GM12873 (cell line): ENCODE measurements around the gene NAT16.

Experiments used
- TF ChIP-seq, protein P1 (sequence below): IDR thresholded peaks from 2 replicates; pipeline ENCODE4 v1.5.1; 2012; ENCODE audit warnings: low read depth, mild to moderate bottlenecking, moderate library complexity, low read length, control low read depth; ENCODE audit not compliant: insufficient read depth; ENCODE audit errors: missing control alignments

Gene NAT16

DNA sequence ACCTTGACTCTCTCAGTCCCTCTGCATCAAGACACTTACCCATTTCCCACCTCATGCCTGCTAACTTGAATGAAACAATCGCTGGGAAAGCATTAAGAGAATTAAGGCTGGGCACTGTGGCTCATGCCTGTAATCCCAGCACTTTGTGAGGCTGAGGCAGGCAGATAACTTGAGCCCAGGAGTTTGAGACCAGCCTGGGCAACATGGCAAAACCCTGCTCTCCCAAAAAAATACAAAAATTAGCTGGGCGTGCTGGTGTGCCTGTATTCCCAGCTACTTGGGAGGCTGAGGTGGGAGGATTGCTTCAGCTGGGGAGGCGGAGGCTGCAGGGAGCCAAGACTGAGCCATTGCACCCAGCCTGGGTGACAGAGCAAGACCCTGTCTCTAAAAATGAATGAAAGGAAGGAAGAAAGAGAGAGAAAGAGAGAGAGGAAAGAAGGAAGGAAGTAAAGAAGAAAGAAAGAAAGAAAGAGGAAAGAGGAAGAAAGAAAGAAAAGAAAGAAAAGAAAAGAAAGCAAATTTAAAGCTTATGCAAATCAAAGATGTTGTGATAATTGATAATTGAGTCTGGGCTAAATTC, 52.5 kb downstream of the NAT16 start:
- TF ChIP-seq, protein P1, sequence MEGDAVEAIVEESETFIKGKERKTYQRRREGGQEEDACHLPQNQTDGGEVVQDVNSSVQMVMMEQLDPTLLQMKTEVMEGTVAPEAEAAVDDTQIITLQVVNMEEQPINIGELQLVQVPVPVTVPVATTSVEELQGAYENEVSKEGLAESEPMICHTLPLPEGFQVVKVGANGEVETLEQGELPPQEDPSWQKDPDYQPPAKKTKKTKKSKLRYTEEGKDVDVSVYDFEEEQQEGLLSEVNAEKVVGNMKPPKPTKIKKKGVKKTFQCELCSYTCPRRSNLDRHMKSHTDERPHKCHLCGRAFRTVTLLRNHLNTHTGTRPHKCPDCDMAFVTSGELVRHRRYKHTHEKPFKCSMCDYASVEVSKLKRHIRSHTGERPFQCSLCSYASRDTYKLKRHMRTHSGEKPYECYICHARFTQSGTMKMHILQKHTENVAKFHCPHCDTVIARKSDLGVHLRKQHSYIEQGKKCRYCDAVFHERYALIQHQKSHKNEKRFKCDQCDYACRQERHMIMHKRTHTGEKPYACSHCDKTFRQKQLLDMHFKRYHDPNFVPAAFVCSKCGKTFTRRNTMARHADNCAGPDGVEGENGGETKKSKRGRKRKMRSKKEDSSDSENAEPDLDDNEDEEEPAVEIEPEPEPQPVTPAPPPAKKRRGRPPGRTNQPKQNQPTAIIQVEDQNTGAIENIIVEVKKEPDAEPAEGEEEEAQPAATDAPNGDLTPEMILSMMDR = no peak

DNA sequence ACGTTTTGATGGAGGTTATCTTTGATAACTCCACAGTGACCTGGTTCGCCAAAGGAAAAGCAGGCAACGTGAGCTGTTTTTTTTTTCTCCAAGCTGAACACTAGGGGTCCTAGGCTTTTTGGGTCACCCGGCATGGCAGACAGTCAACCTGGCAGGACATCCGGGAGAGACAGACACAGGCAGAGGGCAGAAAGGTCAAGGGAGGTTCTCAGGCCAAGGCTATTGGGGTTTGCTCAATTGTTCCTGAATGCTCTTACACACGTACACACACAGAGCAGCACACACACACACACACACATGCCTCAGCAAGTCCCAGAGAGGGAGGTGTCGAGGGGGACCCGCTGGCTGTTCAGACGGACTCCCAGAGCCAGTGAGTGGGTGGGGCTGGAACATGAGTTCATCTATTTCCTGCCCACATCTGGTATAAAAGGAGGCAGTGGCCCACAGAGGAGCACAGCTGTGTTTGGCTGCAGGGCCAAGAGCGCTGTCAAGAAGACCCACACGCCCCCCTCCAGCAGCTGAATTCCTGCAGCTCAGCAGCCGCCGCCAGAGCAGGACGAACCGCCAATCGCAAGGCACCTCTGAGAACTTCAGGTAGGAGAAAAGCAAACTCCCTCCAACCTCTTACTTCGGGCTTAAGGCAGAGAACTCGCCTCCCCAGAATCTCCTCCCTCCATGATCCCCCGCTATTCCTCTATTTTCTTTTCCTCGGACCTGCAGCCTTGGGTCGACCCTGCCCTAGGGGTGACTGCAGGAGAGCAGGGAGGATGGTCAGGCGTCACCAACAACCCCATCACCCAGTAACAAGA, 53.2 kb downstream of the NAT16 start, which contains the start of gene SERPINE1:
Gene SERPINE1 (plus strand): TSS at position 454 of the 809 bp plus-strand sequence. CDS start 1,290 bp downstream, outside the sequence.
- TF ChIP-seq, protein P1 = peak; percentile 44

DNA sequence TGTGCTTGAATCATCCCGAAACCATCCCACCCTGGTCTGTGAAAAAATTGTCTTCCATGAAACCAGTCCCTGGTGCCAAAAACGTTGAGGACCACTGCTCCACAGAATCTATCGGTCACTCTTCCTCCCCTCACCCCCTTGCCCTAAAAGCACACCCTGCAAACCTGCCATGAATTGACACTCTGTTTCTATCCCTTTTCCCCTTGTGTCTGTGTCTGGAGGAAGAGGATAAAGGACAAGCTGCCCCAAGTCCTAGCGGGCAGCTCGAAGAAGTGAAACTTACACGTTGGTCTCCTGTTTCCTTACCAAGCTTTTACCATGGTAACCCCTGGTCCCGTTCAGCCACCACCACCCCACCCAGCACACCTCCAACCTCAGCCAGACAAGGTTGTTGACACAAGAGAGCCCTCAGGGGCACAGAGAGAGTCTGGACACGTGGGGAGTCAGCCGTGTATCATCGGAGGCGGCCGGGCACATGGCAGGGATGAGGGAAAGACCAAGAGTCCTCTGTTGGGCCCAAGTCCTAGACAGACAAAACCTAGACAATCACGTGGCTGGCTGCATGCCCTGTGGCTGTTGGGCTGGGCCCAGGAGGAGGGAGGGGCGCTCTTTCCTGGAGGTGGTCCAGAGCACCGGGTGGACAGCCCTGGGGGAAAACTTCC, 54.0 kb downstream of the NAT16 start:
- TF ChIP-seq, protein P1 = no peak

DNA sequence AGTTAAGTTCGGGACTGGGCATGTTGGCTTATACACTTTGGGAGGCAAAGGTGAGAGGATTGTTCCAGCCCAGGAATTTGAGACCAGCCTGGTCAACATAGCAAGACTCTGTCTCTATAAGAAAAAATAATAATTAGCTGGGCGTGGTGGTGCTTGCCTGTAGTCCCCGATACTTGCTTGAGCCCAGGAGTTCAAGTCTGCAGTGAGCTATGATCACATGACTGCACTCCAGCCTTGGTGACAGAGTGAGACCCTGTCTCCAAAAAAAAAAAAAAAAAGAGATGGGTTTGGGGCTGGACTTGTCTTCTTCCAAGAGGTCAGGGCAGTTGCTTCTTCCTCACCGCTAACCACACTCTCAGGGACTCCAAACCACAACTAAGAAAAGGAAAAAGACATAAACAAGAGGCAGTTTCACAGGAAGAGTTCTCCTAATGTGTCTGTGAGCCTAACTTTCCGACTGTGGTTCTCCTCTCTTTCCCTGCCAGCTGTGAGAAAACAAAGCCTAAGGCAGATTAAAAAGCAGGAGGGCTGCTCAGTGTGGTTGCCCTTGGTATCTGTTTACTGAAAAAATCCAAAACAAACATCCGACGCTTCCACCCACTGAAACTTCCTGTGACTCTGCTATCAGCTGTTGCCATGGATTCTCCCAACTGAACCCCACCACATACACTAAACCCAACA, 55.6 kb downstream of the NAT16 start:
- TF ChIP-seq, protein P1 = no peak

DNA sequence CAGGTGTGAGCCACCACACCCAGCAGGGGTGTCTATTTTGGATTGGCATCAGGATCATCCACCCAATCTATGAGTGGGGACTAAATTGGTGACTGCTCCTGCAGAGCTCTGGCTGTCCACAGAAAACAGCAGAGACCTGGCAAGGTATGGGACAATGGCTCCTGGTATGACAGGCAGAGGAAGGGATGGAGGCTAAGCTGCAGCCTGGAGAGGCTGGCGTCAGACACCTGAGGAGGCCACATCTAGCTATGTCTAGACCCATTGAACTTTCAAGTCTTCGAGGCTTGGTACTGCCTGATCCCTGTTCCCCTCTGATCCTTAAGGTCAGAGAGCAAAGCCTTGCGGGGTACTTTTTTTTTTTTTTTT, 56.4 kb downstream of the NAT16 start:
- TF ChIP-seq, protein P1 = no peak

DNA sequence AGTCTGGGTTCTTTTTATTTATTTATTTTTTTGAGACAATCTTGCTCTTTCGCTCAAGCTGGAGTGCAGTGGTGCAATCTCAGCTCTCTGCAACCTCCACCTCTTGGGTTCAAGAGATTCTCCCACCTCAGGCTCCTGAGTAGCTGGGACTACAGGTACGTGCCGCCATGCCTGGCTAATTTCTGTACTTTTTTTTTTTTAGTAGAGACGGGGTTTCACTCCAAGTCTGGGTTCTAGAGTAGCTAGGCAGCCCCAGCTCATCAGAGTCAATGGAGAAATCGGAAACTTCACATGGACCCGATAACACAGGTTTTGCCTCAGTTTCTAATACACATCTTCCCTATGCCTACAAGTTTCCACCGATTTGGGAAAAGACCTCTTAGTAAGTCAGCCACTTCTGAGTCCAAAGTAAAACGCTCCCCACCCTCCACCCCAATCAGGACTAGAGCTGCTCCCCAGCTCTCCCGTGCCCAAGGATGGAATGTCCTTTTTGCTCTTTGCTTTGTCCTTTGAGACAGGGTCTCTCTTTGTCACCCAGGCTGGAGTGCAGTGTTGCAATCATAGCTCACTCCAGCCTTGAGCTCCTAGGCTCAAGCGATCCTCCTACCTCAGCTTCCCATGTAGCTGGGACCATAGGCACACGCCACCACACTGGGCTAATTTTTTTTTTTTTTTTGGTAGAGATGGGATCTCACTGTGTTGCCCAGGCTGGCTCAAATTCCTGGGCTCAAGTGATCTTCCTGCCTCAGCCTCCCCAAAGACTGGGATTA, 57.0 kb downstream of the NAT16 start:
- TF ChIP-seq, protein P1 = no peak
